ENCODE measurements around the gene CR1L. TPM values are rescaled to one million over a fixed set of nuclear protein-coding genes. Genes with fewer than 3 reads are reported as not detected.
A peak's percentile ranks its signal among the peaks of the same experiment; 100 is the strongest.
"Not testable (repeated sequence)": the region's sequence is repeated elsewhere in the genome, so short reads cannot be mapped to it uniquely, and the experiment has no call there.

The CR1L gene
- total RNA-seq, 1 donor from 2014 or later: not detected

DNA sequence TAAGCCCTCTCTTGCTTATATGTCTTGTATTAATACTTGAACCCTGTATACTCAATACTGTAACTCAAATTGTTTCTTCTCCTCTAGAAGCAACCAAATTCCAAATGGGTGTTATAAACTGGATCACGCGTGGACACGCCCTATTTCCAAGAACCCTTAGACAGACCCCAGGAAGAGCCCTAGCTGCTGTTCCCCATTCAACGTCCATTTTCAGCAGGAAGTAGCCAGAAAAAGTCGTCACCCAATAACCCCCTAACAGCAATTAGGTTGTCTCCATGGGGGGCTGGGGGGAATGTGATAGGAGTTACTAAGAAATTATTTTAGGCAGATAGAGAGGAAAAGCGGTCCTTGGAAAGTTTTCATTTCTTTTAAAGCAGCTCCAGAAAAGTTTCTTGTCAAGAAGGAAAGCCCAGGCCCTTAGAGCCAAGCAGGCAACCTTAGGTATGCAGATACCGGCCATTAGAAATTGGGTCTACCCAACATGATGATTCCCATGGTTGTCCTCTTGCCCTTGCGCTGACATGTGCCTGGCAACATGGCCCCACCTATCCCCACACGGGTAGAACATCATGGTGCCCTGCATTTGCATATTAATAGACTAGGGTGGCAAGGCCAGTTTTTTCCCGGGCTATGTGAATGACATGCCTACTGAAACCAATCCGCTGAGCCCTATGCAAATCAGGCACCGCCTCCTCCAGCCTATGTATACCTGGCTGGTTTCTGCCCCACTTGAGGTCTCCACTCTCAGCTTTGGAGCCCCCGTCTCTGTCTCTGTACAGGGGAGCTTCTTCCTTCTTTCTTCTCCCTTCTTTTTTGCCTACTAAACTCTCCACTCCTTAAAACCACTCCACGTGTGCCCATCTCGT lies 102.9 kb downstream of the CR1L start:
- Mint-ChIP-seq H3K4me3 (no peak overlapping the region), H3K27me3 (no peaks in the 10 kb centered on the region), H3K9me3 (no peaks in the 10 kb centered on the region), H3K27ac (peak overlapping the region; percentile 18), H3K4me1 (ENCODE audit: unreplicated experiment) (peaks cover 16% of the 10 kb centered on the region), H3K36me3 (no peaks in the 10 kb centered on the region)
- TF ChIP-seq, protein P1, sequence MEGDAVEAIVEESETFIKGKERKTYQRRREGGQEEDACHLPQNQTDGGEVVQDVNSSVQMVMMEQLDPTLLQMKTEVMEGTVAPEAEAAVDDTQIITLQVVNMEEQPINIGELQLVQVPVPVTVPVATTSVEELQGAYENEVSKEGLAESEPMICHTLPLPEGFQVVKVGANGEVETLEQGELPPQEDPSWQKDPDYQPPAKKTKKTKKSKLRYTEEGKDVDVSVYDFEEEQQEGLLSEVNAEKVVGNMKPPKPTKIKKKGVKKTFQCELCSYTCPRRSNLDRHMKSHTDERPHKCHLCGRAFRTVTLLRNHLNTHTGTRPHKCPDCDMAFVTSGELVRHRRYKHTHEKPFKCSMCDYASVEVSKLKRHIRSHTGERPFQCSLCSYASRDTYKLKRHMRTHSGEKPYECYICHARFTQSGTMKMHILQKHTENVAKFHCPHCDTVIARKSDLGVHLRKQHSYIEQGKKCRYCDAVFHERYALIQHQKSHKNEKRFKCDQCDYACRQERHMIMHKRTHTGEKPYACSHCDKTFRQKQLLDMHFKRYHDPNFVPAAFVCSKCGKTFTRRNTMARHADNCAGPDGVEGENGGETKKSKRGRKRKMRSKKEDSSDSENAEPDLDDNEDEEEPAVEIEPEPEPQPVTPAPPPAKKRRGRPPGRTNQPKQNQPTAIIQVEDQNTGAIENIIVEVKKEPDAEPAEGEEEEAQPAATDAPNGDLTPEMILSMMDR (conservative IDR thresholded peaks at IDR 0.05): no peak
- DNase-seq (ENCODE audit: extremely low spot score, unreplicated experiment): no peak

DNA sequence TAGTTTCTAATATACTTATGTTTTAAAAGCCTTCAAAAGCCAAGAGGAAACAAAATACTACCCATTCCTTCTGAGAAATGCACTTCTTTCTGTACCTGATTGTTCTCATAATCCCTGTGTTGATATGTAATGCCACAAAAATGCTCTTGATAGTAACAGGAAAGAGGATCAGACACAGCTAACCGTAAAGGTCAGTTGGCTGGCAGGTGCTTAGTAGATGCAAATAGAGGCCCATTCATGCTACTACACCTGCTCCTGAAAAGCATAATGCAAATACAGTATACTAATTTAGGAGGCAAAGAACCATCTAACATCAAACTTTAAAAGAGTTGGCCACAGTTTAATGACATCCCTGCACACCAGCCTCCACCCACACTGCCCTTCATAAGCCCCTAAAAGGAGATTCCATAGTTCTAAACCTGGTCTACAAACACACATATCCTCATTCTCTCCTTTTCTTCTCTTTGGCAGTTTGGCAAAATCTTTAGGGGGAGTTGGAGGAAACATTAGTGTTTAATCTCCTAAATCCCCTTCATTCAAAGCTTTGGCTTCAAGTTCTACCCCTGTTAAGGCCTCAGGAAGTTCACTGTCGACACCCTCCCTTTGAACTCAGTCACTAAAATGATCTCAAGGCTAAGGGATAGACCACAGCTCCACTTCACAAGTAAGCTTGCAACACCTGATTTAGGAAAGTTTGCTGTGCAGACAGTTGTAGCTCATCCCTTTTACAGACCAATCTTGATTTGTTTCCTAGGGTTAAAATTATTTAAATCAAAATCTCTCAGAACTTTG lies 104.0 kb downstream of the CR1L start:
- Mint-ChIP-seq H3K36me3 (no peaks in the 10 kb centered on the region), H3K4me3 (peak overlapping the region; percentile 8), H3K4me1 (ENCODE audit: unreplicated experiment) (peaks cover 20% of the 10 kb centered on the region), H3K9me3 (no peaks in the 10 kb centered on the region), H3K27me3 (no peaks in the 10 kb centered on the region), H3K27ac (peak overlapping the region; percentile 18)
- no peak for DNase-seq (ENCODE audit: extremely low spot score, unreplicated experiment)
- TF ChIP-seq, protein P1 (conservative IDR thresholded peaks at IDR 0.05): no peak

DNA sequence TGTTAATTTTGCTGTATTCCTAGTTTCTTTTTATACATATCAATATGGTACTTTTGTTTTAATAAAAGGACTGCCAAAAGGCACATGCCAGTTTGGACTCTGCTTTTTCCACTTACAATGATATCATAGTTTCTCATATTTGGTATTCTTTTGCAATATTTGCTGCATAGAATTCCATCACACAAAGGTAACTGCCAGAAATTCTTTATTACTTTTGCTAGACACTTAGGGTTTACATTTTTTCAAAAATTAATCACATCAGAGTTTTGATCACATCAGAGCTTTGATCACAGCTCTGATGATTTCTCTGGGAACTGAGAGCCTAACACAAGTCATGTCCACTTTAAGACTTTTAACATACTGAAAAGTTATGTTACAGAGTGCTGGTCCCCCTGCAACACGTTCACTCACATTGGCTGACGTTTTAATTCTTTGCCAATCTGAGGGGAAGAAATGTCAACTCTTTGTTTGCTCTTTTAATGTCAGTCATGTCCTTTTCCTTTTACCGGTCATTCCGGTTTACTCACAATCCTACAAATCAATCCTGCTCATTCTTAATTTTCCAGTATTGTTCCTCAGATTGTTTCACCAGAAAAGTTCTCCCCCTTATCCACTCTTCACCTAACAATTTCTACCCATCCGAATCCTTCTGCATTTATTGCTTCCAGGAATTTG lies 105.8 kb downstream of the CR1L start:
- peaks cover 1% of the 10 kb centered on the region for H3K36me3 Mint-ChIP-seq

GRCh38 chr1:207751463-207751789 lies 106.5 kb downstream of the CR1L start:
- not testable (repeated sequence) for H3K27me3 Mint-ChIP-seq; H3K9me3 Mint-ChIP-seq; DNase-seq (ENCODE audit: extremely low spot score, unreplicated experiment); H3K36me3 Mint-ChIP-seq
- Mint-ChIP-seq H3K4me1 (ENCODE audit: unreplicated experiment) (peaks cover 40% of the 10 kb centered on the region), H3K27ac (peak overlapping the region; percentile 98), H3K4me3 (peak overlapping the region; percentile 98)

More for the DNA sequence above, 105.8 kb downstream of the CR1L start:
- DNase-seq (ENCODE audit: extremely low spot score, unreplicated experiment): no peak
- Mint-ChIP-seq H3K4me1 (ENCODE audit: unreplicated experiment) (peaks cover 36% of the 10 kb centered on the region), H3K4me3 (peak overlapping the region; percentile 98), H3K9me3 (no peaks in the 10 kb centered on the region), H3K27ac (peak overlapping the region; percentile 98), H3K27me3 (no peaks in the 10 kb centered on the region)
- TF ChIP-seq, protein P1 (conservative IDR thresholded peaks at IDR 0.05): no peak

GRCh38 chr1:207751790-207752455 lies 107.0 kb downstream of the CR1L start, which contains the start of gene CD46:
Gene CD46, plus strand, starts transcription at chr1:207752054. Its CDS starts 159 bp downstream, at chr1:207752213.
- peak within 1 kb of the TSS; percentile 98 for H3K4me3 Mint-ChIP-seq

More at GRCh38 chr1:207751790-207752455, 107.0 kb downstream of the CR1L start, which contains the start of gene CD46:
- H3K27ac Mint-ChIP-seq: peak within 1 kb of the TSS; percentile 98
- H3K27me3 Mint-ChIP-seq: no peaks in the 10 kb centered on the region
- TF ChIP-seq, protein P1 (conservative IDR thresholded peaks at IDR 0.05): no peak
- H3K4me1 Mint-ChIP-seq (ENCODE audit: unreplicated experiment): peaks cover 40% of the 10 kb centered on the region
- peaks cover 4% of the 10 kb centered on the region for H3K36me3 Mint-ChIP-seq
- H3K9me3 Mint-ChIP-seq: no peaks in the 10 kb centered on the region
- DNase-seq (ENCODE audit: extremely low spot score, unreplicated experiment): peak; percentile 92

Data from type B pancreatic cell (in vitro differentiated cells).